Lower leg skin (tissue), 3 donors: ENCODE measurements around the gene DEGS2.

Source experiments
- CTCF ChIP-seq, 3 donors: fragments of 450-650 bp; IDR thresholded peaks; one replicate each; pipeline ENCODE4 v1.5.1; 2016; ENCODE audit warnings: antibody characterized with exemption in 3 of 3, mild to moderate bottlenecking in 3 of 3, moderate library complexity in 2 of 3
- POLR2A ChIP-seq, 2 donors: fragments of 450-650 bp; IDR thresholded peaks; one replicate each; pipeline ENCODE4 v1.6.1; 2016 to 2017; ENCODE audit warnings: antibody characterized with exemption in 2 of 2, mild to moderate bottlenecking in 1 of 2, moderate library complexity in 1 of 2

DNA sequence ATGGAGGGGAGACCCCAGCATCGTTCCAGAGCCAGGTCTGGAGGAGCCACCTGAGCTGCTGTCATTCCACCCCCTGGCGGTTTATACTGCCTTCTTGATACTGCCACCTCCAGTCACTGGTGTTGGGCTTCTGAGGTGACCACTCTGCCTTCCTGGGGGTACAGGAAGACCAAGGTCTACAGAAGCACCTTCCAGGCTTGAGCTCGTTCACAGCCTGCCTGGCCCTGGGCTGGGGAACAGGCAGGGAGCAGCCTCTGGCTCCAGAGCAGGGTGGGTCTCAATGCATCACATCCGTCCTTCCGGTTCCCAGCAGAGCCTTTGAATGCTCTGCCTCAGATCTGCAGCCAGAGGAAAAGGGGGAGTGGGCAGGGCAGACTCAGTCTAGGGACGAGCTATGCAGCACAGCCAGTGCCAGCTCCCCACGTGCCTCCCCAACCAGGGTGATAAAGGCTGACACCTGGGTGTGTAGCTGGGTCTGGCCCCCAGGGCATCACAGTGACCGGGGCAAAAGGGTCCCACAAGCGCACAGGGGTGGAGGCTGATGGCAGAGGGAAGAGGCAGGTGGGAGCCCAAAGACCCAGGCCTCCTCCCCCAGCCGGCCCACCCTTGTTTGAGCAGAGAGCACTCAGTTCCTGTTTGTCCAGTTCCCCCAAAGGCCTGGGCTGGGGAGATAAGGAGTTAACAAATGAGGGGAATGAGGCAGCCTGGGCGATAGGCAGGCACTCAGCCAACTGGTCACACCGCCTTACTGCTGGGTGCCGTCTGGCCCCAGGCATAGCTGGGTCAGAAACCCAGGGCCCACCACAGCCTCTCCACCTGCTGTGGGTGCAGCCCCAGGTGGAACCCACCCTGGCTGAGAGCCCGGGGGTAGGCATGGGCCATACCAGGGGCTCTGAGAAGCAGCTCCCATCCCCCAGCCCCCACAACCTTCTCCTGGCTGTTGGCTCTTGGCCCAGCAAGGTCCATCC lies 17.1 kb downstream of the DEGS2 start:
- TF ChIP-seq CTCF (IDR thresholded peaks at IDR 0.05) (no peak), POLR2A (IDR thresholded peaks at IDR 0.05) (no peak)
